HCT116 (cell line): ENCODE results near the gene DHRSX. TPM values are rescaled to one million over a fixed set of nuclear protein-coding genes. Genes with fewer than 3 reads are reported as not detected.

Experiments
- ATAC-seq: fragments of 200-7000 bp; cut with Tn5 transposase; 2 replicates; pipeline ENCODE4 v1.9.1; 2020; ENCODE audit warnings: mild to moderate bottlenecking, moderate library complexity
- BruUV-seq: library from RNA; stranded (reverse); fragments of 400-500 nt; replicated peaks from 2 replicates; lab custom pipeline; 2021; lab: Mats Ljungman, UMichigan
- CTCF ChIA-PET: fragments of 300-600 bp; sonication (Branson Sonifier 250); formaldehyde crosslinking; loops from one replicate; lab custom pipeline; 2021; ENCODE audit warnings: antibody characterized with exemption; lab: Charles Lee
- POLR2A ChIA-PET: fragments of 300-600, 350-600 bp; sonication (Branson Sonifier 250); formaldehyde crosslinking; loops from one replicate; lab custom pipeline; 2021; ENCODE audit warnings: antibody characterized with exemption; lab: Charles Lee
- RAD21 ChIA-PET, 2 experiments: fragments of 300-600 bp; sonication (Branson Sonifier 250); formaldehyde crosslinking; loops; one replicate each; lab custom pipeline; 2023; ENCODE audit warnings: low total read pairs in 2 of 2; ENCODE audit not compliant: uncharacterized antibody in 2 of 2, unreplicated experiment in 2 of 2, low non-redundant PET in 1 of 2; lab: Charles Lee
- DNase-seq: peaks from one replicate; pipeline ENCODE4 v3.0.0-alpha.2; 2010; ENCODE audit warnings: low read depth, low spot score
- H2AFZ ChIP-seq: fragments of 200-600 bp; shearing (Covaris generic), sonication (generic); 2 replicates; pipeline ENCODE4 v1.6.1; 2017; ENCODE audit warnings: low read depth, mixed run types, mixed read lengths, antibody characterized with exemption, low read length; ENCODE audit not compliant: poor library complexity, severe bottlenecking
- H3K27ac ChIP-seq: 2 replicates; pipeline ENCODE4 v1.5.1; 2012; ENCODE audit warnings: low read depth, low read length
- H3K27me3 ChIP-seq: fragments of 200-600 bp; sonication (generic); 2 replicates; pipeline ENCODE4 v1.6.1; 2016; ENCODE audit warnings: mixed run types, low read length, mixed read lengths; ENCODE audit not compliant: insufficient read depth
- H3K36me3 ChIP-seq, 2 experiments: fragments of 200-500 bp in 1 of 2; fragments of 200-600 bp in 1 of 2; sonication (Bioruptor generic) in 1 of 2; sonication (generic) in 1 of 2; 2 replicates each; pipeline versions ENCODE4 v1.5.1 to v1.6.1; 2014 to 2016; ENCODE audit warnings: low read length in 2 of 2, inconsistent platforms in 1 of 2, mixed read lengths in 1 of 2, mixed run types in 1 of 2; ENCODE audit not compliant: insufficient read depth in 2 of 2, control insufficient read depth in 1 of 2
- H3K4me1 ChIP-seq, 2 experiments: fragments of 200-600 bp in 1 of 2; sonication (generic) in 1 of 2; 2 replicates each; pipeline versions ENCODE4 v1.5.1 to v1.6.1; 2012 to 2017; ENCODE audit warnings: low read length in 2 of 2, inconsistent platforms in 1 of 2, mild to moderate bottlenecking in 1 of 2, mixed read lengths in 1 of 2, mixed run types in 1 of 2, moderate library complexity in 1 of 2; ENCODE audit not compliant: insufficient read depth in 2 of 2, control insufficient read depth in 1 of 2
- H3K4me2 ChIP-seq: fragments of 200-600 bp; sonication (generic); 2 replicates; pipeline ENCODE4 v1.6.1; 2017; ENCODE audit warnings: mixed run types, low read length, mixed read lengths
- H3K4me3 ChIP-seq, 2 experiments: fragments of 200-600 bp in 1 of 2; sonication (generic) in 1 of 2; replicated peaks in 1 of 2; 2 replicates each; pipeline ENCODE4 v1.5.1; 2011 to 2016; ENCODE audit warnings: low read length in 2 of 2, control low read depth in 1 of 2, low read depth in 1 of 2, mild to moderate bottlenecking in 1 of 2, mixed read lengths in 1 of 2, mixed run types in 1 of 2
- H3K79me2 ChIP-seq: fragments of 200-600 bp; sonication (generic); 2 replicates; pipeline ENCODE4 v1.6.1; 2017; ENCODE audit warnings: mild to moderate bottlenecking, mixed run types, low read length, moderate library complexity, mixed read lengths; ENCODE audit not compliant: insufficient read depth
- H3K9ac ChIP-seq: fragments of 200-600 bp; sonication (generic); 2 replicates; pipeline ENCODE4 v1.6.1; 2016; ENCODE audit warnings: low read length, mixed read lengths
- H3K9me2 ChIP-seq: fragments of 200-600 bp; sonication (generic), shearing (Covaris generic); 2 replicates; pipeline ENCODE4 v1.6.1; 2017; ENCODE audit warnings: mixed run types, mild to moderate bottlenecking, moderate library complexity; ENCODE audit not compliant: insufficient read depth
- H3K9me3 ChIP-seq, 2 experiments: fragments of 200-500 bp in 1 of 2; fragments of 200-600 bp in 1 of 2; sonication (Bioruptor generic) in 1 of 2; sonication (generic) in 1 of 2; 2 replicates each; pipeline ENCODE4 v1.6.1; 2014 to 2017; ENCODE audit warnings: low read length in 2 of 2, mixed read lengths in 2 of 2, inconsistent platforms in 1 of 2, low read depth in 1 of 2, mild to moderate bottlenecking in 1 of 2, mixed run types in 1 of 2, moderate library complexity in 1 of 2; ENCODE audit not compliant: control insufficient read depth in 1 of 2, insufficient read depth in 1 of 2
- H4K20me1 ChIP-seq: fragments of 200-600 bp; sonication (generic), shearing (Covaris generic); 2 replicates; pipeline ENCODE4 v1.6.1; 2017; ENCODE audit warnings: mixed run types, mild to moderate bottlenecking, moderate library complexity; ENCODE audit not compliant: insufficient read depth
- EZH2 ChIP-seq: fragments of 200-600 bp; sonication (generic); IDR thresholded peaks from 2 replicates; pipeline ENCODE4 v1.6.1; 2017; ENCODE audit warnings: antibody characterized with exemption, mixed run types
- RAD21 ChIP-seq: IDR thresholded peaks from 2 replicates; pipeline ENCODE4 v1.6.1; 2012; ENCODE audit warnings: low read depth, mild to moderate bottlenecking
- TCF7L2 ChIP-seq: IDR thresholded peaks from 2 replicates; pipeline ENCODE4 v1.7.0; 2011; ENCODE audit warnings: borderline replicate concordance, inconsistent platforms; ENCODE audit not compliant: insufficient read depth, insufficient read length; ENCODE audit errors: extremely low read depth
- intact Hi-C: fragments of 100-400 bp; cut with micrococcal nuclease; formaldehyde crosslinking; loops from 2 replicates; pipeline ENCODE4 v1.10.0; 2022
- total RNA-seq: library from RNA; stranded (reverse); gene quantifications from one replicate; pipeline ENCODE4 v1.2.1, GENCODE V29; 2021; ENCODE audit not compliant: unreplicated experiment
- TF ChIP-seq, protein P1 (sequence below): IDR thresholded peaks from 2 replicates; pipeline ENCODE4 v1.6.1; 2012; ENCODE audit warnings: low read depth

The DHRSX gene
- total RNA-seq, 1 experiment from 2014 or later: 11.9 TPM

- TF ChIP-seq, protein P1, sequence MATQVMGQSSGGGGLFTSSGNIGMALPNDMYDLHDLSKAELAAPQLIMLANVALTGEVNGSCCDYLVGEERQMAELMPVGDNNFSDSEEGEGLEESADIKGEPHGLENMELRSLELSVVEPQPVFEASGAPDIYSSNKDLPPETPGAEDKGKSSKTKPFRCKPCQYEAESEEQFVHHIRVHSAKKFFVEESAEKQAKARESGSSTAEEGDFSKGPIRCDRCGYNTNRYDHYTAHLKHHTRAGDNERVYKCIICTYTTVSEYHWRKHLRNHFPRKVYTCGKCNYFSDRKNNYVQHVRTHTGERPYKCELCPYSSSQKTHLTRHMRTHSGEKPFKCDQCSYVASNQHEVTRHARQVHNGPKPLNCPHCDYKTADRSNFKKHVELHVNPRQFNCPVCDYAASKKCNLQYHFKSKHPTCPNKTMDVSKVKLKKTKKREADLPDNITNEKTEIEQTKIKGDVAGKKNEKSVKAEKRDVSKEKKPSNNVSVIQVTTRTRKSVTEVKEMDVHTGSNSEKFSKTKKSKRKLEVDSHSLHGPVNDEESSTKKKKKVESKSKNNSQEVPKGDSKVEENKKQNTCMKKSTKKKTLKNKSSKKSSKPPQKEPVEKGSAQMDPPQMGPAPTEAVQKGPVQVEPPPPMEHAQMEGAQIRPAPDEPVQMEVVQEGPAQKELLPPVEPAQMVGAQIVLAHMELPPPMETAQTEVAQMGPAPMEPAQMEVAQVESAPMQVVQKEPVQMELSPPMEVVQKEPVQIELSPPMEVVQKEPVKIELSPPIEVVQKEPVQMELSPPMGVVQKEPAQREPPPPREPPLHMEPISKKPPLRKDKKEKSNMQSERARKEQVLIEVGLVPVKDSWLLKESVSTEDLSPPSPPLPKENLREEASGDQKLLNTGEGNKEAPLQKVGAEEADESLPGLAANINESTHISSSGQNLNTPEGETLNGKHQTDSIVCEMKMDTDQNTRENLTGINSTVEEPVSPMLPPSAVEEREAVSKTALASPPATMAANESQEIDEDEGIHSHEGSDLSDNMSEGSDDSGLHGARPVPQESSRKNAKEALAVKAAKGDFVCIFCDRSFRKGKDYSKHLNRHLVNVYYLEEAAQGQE: no peak
Measured at GRCh38 chrX:2508648-2509335, 8.0 kb upstream of the DHRSX start (continued).

GRCh38 chrX:2507904-2508627 lies 7.3 kb upstream of the DHRSX start:
- Histone ChIP-seq H3K79me2 (no peaks in the 10 kb centered on the region), H3K4me3 (no peak overlapping the region), H3K9me2 (no peaks in the 10 kb centered on the region), H3K27ac (no peak overlapping the region), H3K4me2 (no peak overlapping the region), H3K9me3 (no peaks in the 10 kb centered on the region), H2AFZ (no peak overlapping the region), H3K36me3 (no peaks in the 10 kb centered on the region), H3K27me3 (no peaks in the 10 kb centered on the region), H3K9ac (no peak overlapping the region), H4K20me1 (no peaks in the 10 kb centered on the region), H3K4me1 (no peaks in the 10 kb centered on the region)
- TF ChIP-seq TCF7L2 (no peak), EZH2 (no peak), RAD21 (no peak)
- intact Hi-C loops: no loop called here
- BruUV-seq: no TSS peak
- POLR2A ChIA-PET: no interaction called here
- DNase-seq (no peak), ATAC-seq (no peak)
- RAD21 ChIA-PET: no interaction called here
- CTCF ChIA-PET: no interaction called here
